SK-N-SH (cell line): ENCODE results near the gene SP2. TPM values are rescaled to one million over a fixed set of nuclear protein-coding genes. Genes with fewer than 3 reads are reported as not detected.

Experiments
- CTCF ChIP-seq: fragments of 200-600 bp; sonication (generic); IDR thresholded peaks from 2 replicates; pipeline ENCODE4 v1.6.1; 2017; ENCODE audit warnings: antibody characterized with exemption, mild to moderate bottlenecking, moderate library complexity
- ELF1 ChIP-seq: IDR thresholded peaks from 2 replicates; pipeline ENCODE4 v1.4.0; 2012
- EP300 ChIP-seq, 2 experiments: IDR thresholded peaks; 2 replicates each; pipeline versions ENCODE4 v1.4.0 to v1.6.1; 2012; ENCODE audit warnings: borderline replicate concordance in 1 of 2, low read depth in 1 of 2, low read length in 1 of 2
- FOSL2 ChIP-seq: IDR thresholded peaks from 2 replicates; pipeline ENCODE4 v1.4.0; 2012; ENCODE audit warnings: low read depth, mild to moderate bottlenecking, moderate library complexity, borderline replicate concordance
- FOXM1 ChIP-seq: IDR thresholded peaks from 2 replicates; pipeline ENCODE4 v1.4.0; 2012; ENCODE audit warnings: low read depth, mild to moderate bottlenecking
- MEF2A ChIP-seq: IDR thresholded peaks from 2 replicates; pipeline ENCODE4 v1.4.0; 2012; ENCODE audit warnings: low read depth, borderline replicate concordance
- MXI1 ChIP-seq: IDR thresholded peaks from 2 replicates; pipeline ENCODE4 v1.6.1; 2012; ENCODE audit warnings: mild to moderate bottlenecking, low read depth, low read length, improper control_type of control experiment
- NRF1 ChIP-seq: IDR thresholded peaks from 2 replicates; pipeline ENCODE4 v1.6.1; 2012; ENCODE audit warnings: low read depth, mild to moderate bottlenecking, low read length
- PBX3 ChIP-seq: IDR thresholded peaks from 2 replicates; pipeline ENCODE4; 2012
- REST ChIP-seq: IDR thresholded peaks from 2 replicates; pipeline ENCODE4 v1.6.1; 2012; ENCODE audit warnings: mild to moderate bottlenecking, low read depth, low read length, moderate library complexity
- SMC3 ChIP-seq: IDR thresholded peaks from 2 replicates; pipeline ENCODE4 v1.6.1; 2012; ENCODE audit warnings: low read depth, low read length, improper control_type of control experiment
- TAF1 ChIP-seq: IDR thresholded peaks from 2 replicates; pipeline ENCODE4 v1.6.1; 2012; ENCODE audit warnings: low read depth, mild to moderate bottlenecking, low read length, moderate library complexity, borderline replicate concordance
- USF2 ChIP-seq: fragments of 150-350 bp; IDR thresholded peaks from 2 replicates; pipeline ENCODE4 v1.6.1; 2017; ENCODE audit warnings: antibody characterized with exemption, low read length, low read depth, borderline replicate concordance
- ZBTB33 ChIP-seq: IDR thresholded peaks from 2 replicates; pipeline ENCODE4 v1.4.0; 2012; ENCODE audit warnings: low read depth, borderline replicate concordance
- polyA plus RNA-seq, 3 experiments: library from polyadenylated mRNA; depleted of rRNA; stranded (reverse); fragments of >200 nt; gene quantifications; 2 replicates each; pipeline ENCODE4 v1.2.3, GENCODE V29; 2012

SP2 gene
- polyA plus RNA-seq, 1 of the 3 experiments (the other 2 are of a cell fraction), result 16.7 TPM

GRCh38 chr17:47970725-47971499 lies 74.9 kb downstream of the SP2 start, which contains the start of gene CDK5RAP3 (continued):
- TF ChIP-seq REST (peak; percentile 44; the same call in 1 of the 2 replicates), TAF1 (peak; percentile 69; the same call in 1 of the 2 replicates), NRF1 (0 out of 2 replicates have a peak, but pooled peaks have one; percentile 30), USF2 (0 out of 2 replicates have a peak, but pooled peaks have one; percentile 13), EP300 (IDR thresholded peaks at IDR 0.05; ENCODE audit: borderline replicate concordance in 1 of 2, low read depth in 1 of 2, low read length in 1 of 2) (no peak; a peak in 1 of 4 replicates), SMC3 (peak; percentile 94), ELF1 (peak; percentile 94), FOSL2 (no peak), MXI1 (peak; percentile 87), ZBTB33 (no peak), CTCF (peak; percentile 99), PBX3 (peak; percentile 71), FOXM1 (no peak), MEF2A (no peak)
